ENCODE measurements around the gene MAP4. TPM values are rescaled to one million over a fixed set of nuclear protein-coding genes. Genes with fewer than 3 reads are reported as not detected.
A peak's percentile ranks its signal among the peaks of the same experiment; 100 is the strongest.
"Not testable (repeated sequence)": the region's sequence is repeated elsewhere in the genome, so short reads cannot be mapped to it uniquely, and the experiment has no call there.

The MAP4 gene
- total RNA-seq, 1 donor from 2014 or later, result 107 TPM

DNA sequence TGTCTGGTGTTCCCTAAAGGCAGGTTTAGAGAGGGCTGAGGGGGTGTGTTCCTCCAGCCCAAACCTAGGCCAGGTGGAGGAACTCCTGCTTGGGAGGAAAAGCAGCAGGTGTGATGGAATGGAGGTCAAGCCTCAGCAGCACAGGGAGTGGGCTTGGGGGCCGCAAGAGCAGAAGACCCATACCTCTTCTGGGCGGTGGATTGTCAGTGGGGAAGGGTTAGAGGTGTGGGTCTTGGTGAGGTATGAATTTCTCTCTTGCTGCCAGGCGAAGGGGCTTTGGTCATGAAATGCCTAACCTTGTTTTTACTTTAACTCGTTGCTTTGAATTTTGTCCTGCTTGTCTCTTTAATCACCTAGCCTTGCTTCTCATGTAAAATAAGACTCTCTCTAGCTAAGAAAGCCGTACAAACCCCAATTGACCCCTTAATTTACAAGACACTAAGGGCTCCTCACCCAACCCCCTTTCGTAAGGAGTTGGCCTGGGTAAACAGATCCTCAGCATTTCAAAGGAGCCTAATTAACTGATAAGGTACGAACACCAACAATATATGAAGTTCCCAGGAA lies 174.3 kb downstream of the MAP4 start:
- no peak for ATAC-seq

DNA sequence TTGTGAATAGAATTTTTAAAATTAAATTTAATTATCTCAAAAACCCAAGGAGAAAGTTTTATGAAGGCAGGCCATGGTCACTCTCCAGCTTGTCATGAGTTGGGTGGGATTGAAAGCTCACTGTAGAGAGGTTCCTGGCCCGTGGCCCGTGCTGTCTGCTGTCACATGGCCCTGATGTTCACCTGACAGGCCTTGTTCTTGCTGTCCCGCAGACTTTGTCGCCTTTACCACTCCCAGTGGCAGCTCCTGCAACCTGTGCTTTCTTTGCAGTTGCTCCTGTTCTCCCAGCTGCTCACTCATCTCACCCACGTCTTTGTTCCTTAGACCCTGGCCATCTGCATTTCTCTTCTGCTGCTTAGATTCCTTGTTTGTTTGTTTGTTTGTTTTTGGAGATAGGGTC lies 177.7 kb downstream of the MAP4 start:
- ATAC-seq, result no peak

DNA sequence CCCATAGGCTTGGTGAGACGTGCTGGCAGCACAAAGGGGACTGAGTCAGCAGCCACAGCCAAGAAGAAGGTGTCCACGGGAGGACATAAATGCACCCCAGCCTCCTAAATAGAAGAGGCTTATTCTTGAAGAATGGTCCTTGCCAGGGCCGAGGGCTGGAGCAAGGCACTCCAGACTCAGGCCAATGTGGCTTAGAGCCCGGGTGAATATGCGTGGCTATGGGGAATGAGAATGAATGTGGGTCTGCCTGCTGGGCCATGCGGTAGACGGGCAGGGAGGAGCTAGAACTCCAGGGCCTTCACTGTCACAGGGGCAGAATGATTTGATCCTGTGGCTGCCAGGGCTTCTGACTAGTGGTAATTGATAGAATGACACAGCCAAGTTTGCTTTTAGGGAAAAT lies 179.2 kb downstream of the MAP4 start:
- no peak for ATAC-seq

DNA sequence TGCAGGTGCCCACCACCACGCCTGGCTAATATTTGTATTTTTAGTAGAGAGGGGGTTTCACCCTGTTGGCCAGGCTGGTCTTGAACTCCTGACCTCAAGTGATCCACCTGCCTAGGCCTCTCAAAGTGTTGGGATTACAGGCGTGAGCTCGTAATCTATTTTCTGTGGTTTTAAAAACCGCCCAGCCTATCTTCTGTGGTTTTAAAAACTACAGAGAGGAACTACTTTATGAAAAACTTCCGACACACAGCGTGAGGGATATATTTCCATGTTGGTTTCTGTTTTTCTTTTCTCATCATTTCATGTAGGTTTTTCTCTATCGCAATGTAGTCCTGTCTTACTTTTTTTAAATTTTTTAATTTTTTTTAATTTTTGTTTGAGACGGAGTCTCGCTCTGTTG lies 186.7 kb downstream of the MAP4 start:
- ATAC-seq, result not testable (repeated sequence)

DNA sequence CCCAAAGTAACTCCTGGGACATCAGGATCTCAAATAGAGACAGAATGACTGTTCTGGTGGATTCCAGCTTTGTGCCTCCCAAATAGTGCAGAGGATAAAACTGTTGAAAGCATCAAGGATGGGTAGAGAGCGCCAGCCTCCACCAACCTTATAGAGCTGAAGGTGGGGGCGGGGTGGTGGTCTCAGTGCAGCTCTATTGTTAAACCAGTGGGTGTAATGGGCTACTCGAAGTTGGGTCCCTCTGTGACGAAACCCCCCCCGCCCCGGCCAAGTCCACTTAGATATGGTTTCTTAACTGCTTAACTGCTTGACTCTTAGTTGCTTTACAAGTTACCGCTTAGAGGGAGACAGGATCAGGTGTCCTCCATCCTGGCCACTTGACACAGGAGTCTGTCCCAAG lies 190.6 kb downstream of the MAP4 start:
- peak; percentile 3 for ATAC-seq

DNA sequence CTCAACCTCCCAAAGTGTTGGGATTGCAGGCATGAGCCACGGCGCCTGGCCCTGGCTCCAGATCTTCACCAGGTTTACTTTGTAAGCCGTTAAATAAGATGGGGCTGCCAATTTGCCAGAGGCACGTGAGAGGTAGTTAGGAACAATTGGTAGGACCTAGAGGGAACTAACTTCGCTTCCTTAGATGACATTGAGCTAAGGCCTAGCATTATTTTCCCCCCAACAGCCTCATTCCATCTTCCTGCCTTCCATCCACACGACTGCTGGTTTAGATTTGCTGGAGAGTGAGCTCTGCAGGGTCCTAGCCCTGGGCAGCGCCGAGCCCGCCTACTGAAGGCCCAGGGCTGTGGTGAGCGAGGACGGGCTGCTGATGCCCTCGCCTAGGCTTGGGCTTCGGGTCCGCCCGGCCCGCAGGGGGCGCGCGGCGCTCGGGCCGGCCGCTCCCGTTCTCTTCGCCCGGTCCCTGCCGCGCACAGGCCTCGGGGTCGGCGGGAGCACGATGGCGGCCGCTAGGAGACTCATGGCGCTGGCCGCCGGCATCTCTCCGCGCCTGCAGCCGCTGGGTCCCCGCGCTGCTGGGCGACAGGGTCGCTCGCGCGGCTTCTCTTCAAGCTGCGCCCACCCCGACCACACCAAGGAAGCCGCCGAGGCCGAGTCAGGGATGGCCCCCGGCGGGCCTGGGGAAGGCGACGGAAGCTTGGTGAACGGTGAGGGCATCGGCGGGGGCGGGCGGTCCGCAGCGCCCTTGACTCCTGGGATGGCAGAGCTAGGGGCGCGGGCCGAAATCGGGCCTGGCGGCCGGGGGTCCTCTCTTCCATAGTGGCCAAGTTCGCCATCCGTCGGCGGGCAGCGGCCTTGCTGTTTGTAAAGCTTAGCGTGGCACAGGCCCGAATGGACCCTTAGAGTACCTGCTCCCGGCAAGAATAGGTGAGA lies 191.4 kb downstream of the MAP4 start:
- peak; percentile 98 for ATAC-seq

DNA sequence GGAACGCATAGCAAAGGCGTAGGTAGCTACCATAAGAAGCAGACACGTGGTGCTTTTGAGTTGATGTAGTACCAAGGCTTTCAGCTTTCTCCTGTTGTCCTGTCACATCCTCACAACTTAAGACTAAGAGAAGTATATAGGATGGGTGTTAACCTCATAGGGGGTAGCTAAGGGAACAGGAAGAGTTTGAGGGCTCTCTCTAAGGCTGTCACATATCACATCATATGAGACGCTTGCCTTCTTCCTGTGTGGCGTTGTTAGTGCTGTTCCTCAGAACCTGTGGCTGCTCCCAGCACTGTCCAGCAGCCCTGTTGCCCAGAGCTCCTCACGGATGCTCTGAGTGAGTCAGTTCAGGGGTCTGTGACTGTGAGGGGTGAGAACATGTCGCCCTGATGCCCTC lies 198.6 kb downstream of the MAP4 start:
- ATAC-seq, result no peak

DNA sequence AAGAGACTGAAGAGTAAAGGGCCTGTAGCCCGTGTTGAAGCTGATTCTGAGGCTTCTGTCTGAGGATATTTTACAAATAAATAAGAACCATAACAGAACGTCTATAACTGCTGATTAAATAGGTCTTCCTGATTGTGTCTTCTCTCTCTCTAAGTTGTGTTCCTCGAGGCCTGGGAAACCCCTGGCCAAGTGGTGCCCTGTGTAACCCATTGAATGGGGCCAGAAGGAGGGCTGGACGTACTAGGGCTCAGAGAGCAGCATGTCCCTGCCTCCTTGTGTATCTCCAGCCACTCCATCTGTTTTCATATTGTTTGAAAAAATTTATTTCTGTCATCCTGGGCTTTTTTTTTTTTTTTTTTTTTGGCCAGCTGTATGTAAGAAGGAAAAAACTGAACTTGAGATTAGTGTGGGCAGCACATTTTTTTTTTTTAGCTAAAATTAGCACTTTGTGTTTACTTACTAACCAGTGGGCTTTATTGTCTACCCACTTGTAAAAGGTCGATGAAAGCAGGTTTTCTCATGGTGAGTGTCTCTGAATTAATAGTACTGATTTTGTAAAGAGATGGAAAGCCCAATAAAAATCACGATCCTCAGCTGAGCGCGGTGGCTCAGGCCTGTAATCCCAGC lies 202.6 kb downstream of the MAP4 start:
- no peak for ATAC-seq

DNA sequence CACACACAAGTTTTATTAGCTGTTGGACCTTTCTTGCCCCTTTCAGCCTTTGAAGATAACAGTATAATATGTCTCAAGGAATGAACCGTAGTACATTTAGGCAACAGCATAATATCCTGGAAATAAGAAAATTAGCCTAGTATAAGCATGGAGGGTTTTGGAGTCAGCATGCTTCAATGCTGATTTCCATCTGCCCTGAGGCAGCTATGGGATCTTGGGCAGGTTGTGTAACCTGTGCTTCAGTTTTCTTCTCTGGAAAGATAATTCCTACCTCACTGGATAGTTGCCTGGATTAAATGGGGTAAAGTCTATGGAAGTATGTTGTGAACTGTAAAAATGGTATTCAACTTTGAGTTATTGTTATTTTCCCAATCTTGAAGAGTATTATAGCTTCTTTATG lies 211.6 kb downstream of the MAP4 start:
- no peak for ATAC-seq

DNA sequence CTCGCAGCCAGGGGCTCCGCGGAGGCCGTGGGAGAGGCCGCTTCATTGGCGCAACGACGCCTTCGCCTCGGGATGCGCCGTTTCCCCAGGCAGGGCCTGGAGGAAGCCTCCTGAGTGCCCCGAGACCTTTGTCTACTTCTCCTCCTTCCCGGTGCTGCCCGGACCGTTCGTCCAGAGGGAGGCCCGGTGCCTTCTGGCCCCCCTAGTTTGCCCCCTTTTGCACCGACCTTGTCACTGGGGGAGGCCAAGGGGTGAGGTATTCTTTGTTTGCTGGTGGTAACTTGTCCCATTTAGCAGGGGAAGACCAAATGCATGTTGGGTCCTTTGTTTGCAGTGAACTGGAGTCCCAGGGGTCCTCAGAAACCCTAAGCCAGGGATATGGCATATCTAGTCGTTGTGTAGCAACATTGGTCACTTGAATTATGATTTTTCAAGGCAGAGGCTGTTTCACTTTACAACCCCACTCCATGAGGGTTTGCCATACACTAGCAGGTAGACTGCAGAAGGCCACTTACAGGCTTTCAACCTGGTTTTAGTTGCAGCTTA lies 212.7 kb downstream of the MAP4 start:
- ATAC-seq, result no peak

DNA sequence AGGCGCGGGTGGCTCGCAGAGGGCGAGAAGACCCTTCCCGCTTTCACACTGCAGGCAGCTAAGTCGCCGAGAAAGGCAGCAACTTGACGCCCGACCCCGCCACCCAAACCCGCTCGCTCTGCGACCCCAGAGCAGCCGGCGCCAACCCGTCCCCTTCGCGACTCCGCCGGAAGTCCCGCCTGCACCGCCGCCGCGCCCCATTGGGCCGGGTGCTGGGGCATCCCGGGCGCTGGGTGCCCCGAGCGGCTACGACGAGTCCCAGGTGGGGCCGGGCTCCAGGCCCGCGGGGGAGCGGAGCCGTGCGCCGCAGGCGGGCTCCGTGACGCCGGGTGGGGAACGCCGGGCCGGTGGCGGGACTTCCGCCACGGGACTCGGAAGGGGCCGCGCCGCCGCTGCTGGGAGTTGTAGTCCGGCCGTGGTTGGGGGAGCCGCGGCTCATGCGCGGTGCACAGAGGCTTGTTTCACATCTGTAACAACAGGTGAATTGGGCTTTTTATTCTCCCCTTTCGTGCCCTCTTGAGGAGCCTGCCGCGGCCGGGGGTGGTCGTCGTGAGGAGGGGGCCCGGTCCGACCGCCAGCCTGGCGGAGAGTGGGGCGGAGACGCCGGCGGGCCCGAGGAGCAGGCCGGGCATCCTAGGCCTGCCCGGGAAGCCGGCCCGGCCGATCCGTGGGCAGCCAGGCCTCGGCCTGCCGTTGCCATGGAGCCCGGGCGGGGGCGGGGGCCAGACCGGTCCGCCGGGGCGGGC lies 213.3 kb downstream of the MAP4 start, which contains the start of gene DHX30:
DHX30 (plus strand) TSS at position 405 of the 746 bp plus-strand sequence. CDS start 7,546 bp downstream, outside the sequence.
- ATAC-seq, result peak; percentile 89

Other genes with a start within 250 kb of the MAP4 start
- gene SMARCC1, start 234.5 kb downstream of the MAP4 start, total RNA-seq, result 51.2 TPM
- gene DHX30, start 213.3 kb downstream of the MAP4 start, total RNA-seq, result 31.4 TPM
- gene CDC25A, start 172.0 kb upstream of the MAP4 start, total RNA-seq, result 3.8 TPM
- not detected for gene CAMP, start 207.1 kb upstream of the MAP4 start, total RNA-seq
- gene ZNF589, start 224.7 kb upstream of the MAP4 start, total RNA-seq, result 6.9 TPM

All from esophagus mucosa (tissue), 1 donor.